GM18519 (cell line): ENCODE results near the gene CFAP97.
"Not testable (repeated sequence)": the region's sequence is repeated elsewhere in the genome, so short reads cannot be mapped to it uniquely, and the experiment has no call there.

Experiments
- ATAC-seq: cut with Tn5 transposase; IDR thresholded peaks from one replicate; pipeline ENCODE4 v1.9.1; 2021; ENCODE audit warnings: mild to moderate bottlenecking, moderate library complexity; ENCODE audit not compliant: unreplicated experiment, low FRiP score

CFAP97 gene

GRCh38 chr4:185144601-185145240 lies 59.1 kb downstream of the CFAP97 start:
- no peak for ATAC-seq

- ATAC-seq: no peak
These were observed 60.2 kb downstream of the CFAP97 start for GRCh38 chr4:185143601-185143969.

GRCh38 chr4:185142912-185143600 lies 60.7 kb downstream of the CFAP97 start, which contains the start of gene SLC25A4:
TSS of gene SLC25A4 (plus strand) at chr4:185143266. CDS start at chr4:185143373, 107 bp downstream.
- ATAC-seq: peak; percentile 93

- ATAC-seq: no peak
These were observed 61.3 kb downstream of the CFAP97 start for GRCh38 chr4:185142564-185142911.

GRCh38 chr4:185141777-185142176 lies 62.0 kb downstream of the CFAP97 start:
- no peak for ATAC-seq

GRCh38 chr4:185139736-185140135 lies 64.1 kb downstream of the CFAP97 start:
- no peak for ATAC-seq

GRCh38 chr4:185138161-185138560 lies 65.6 kb downstream of the CFAP97 start:
- no peak for ATAC-seq

GRCh38 chr4:185137233-185137925 lies 66.4 kb downstream of the CFAP97 start:
- no peak for ATAC-seq

GRCh38 chr4:185134307-185134869 lies 69.4 kb downstream of the CFAP97 start:
- ATAC-seq: no peak

GRCh38 chr4:185128272-185129119 lies 75.3 kb downstream of the CFAP97 start:
- ATAC-seq: no peak

GRCh38 chr4:185127021-185127925 lies 76.5 kb downstream of the CFAP97 start:
- no peak for ATAC-seq

- ATAC-seq: no peak
These were observed 79.8 kb downstream of the CFAP97 start for GRCh38 chr4:185124006-185124405.

GRCh38 chr4:185122681-185123345 lies 81.0 kb downstream of the CFAP97 start:
- ATAC-seq: peak; percentile 74

GRCh38 chr4:185120631-185120946 lies 83.2 kb downstream of the CFAP97 start:
- no peak for ATAC-seq

GRCh38 chr4:185119927-185120630 lies 83.7 kb downstream of the CFAP97 start:
- ATAC-seq: peak; percentile 38

GRCh38 chr4:185119467-185119866 lies 84.3 kb downstream of the CFAP97 start:
- not testable (repeated sequence) for ATAC-seq

GRCh38 chr4:185118876-185119275 lies 84.9 kb downstream of the CFAP97 start:
- ATAC-seq: no peak

- ATAC-seq: no peak
These were observed 86.4 kb downstream of the CFAP97 start for GRCh38 chr4:185117300-185117934.
